ENCODE results near the gene KRTAP5-10.
"Not testable (repeated sequence)": the region's sequence is repeated elsewhere in the genome, so short reads cannot be mapped to it uniquely, and the experiment has no call there.

KRTAP5-10 gene

DNA sequence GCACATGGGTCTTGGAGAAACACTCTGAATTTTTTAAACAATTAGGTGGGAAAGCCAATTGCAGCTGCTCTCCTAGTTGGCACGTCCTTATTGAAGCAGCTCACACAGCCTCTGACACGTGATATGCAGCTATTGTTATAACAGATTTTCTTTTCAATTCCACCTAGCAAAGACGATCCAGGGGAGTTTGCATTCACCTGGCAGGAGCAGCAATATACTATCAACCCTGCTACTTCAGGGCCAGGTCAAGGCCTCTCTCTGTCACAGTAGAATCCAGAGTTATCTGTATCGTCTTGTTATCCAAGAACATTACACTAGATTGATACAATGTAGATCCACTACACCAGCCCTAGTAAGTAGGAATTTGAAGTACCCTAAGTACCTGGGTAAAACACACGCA lies 9.1 kb downstream of the KRTAP5-10 start:
- Mint-ChIP-seq H3K9me3 (no peaks in the 10 kb centered on the region), H3K27me3 (ENCODE audit: low read depth) (peaks cover 3% of the 10 kb centered on the region), H3K27ac (no peak overlapping the region), H3K36me3 (ENCODE audit: low read depth) (no peaks in the 10 kb centered on the region), H3K4me3 (no peak overlapping the region), H3K4me1 (ENCODE audit: low read depth) (no peaks in the 10 kb centered on the region)
- DNase-seq (ENCODE audit: low spot score), result no peak

GRCh38 chr11:71575723-71576424 lies 10.5 kb downstream of the KRTAP5-10 start:
- no peak for DNase-seq (ENCODE audit: low spot score)
- H3K27me3 Mint-ChIP-seq (ENCODE audit: low read depth), result peaks cover 5% of the 10 kb centered on the region
- H3K9me3 Mint-ChIP-seq, result no peaks in the 10 kb centered on the region

DNA sequence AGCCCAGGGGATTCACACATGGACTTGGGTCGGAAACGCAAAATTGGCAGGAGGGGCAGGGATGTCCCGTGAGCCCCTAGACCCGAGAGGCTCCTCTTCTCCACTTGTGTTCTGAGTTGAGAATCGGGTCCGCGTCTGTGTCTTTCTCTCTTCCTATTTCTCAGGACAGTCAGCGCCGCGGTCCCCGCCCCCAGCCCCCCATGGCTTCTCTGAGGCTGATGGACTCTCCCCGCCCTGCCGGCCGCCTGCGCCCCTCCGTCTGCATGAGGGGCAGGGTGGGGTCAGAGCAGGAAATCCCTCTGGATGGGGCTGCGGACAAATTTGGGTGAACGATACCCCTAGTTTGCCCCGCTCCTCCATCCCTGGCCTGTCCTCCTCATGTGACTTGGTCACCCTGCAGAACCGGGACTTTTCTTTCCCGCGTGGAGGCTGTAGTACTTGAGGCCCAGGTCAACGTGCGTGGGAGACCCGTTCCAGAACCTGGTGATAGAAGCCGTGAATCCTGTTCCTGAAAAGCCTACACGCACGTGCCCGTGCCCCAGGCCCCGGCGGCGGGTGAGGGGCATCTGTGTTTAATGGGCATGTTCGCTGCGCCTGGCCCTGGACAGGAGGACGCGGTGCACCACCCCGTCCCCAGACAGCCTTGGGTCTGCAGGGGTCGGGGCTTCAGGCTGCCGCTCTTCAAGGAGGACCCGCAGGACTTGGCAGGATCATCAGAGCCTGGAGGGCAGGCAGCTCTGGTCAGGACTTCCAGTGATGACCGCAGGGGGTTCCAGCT lies 11.5 kb downstream of the KRTAP5-10 start:
- not testable (repeated sequence) for H3K9me3 Mint-ChIP-seq; H3K4me1 Mint-ChIP-seq (ENCODE audit: low read depth); H3K27me3 Mint-ChIP-seq (ENCODE audit: low read depth); H3K36me3 Mint-ChIP-seq (ENCODE audit: low read depth); H3K27ac Mint-ChIP-seq; H3K4me3 Mint-ChIP-seq; DNase-seq (ENCODE audit: low spot score)

More at GRCh38 chr11:71575723-71576424, 10.5 kb downstream of the KRTAP5-10 start:
- no peak overlapping the region for H3K27ac Mint-ChIP-seq
- no peak overlapping the region for H3K4me3 Mint-ChIP-seq
- H3K36me3 Mint-ChIP-seq (ENCODE audit: low read depth), result no peaks in the 10 kb centered on the region
- peaks cover 1% of the 10 kb centered on the region for H3K4me1 Mint-ChIP-seq (ENCODE audit: low read depth)

- Mint-ChIP-seq H3K27ac (no peak overlapping the region), H3K4me3 (no peak overlapping the region), H3K36me3 (ENCODE audit: low read depth) (no peaks in the 10 kb centered on the region), H3K9me3 (no peaks in the 10 kb centered on the region), H3K4me1 (ENCODE audit: low read depth) (peaks cover 1% of the 10 kb centered on the region), H3K27me3 (ENCODE audit: low read depth) (peaks cover 7% of the 10 kb centered on the region)
- DNase-seq (ENCODE audit: low spot score), result no peak
Measured at GRCh38 chr11:71577469-71578004, 12.2 kb downstream of the KRTAP5-10 start.

DNA sequence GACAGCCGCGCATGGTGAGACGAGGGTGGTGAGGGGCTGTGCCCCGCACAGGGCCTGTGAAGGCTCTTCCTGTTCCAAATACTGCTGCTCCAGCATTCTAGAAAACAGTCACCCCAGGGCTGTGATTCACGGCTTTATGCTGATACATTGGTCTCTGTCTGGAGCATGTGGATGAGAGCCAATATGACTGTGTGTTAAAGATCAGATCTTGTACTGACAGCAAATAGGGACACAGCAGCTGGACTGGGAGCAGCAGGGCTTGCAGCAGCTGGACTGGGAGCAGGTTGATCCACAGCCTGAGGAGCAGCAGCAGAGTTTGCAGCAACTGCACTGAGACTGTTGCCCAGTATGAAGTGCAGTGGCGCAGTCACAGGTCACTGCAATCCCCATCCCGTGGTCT lies 14.2 kb downstream of the KRTAP5-10 start:
- not testable (repeated sequence) for H3K36me3 Mint-ChIP-seq (ENCODE audit: low read depth); H3K4me1 Mint-ChIP-seq (ENCODE audit: low read depth); H3K9me3 Mint-ChIP-seq; H3K4me3 Mint-ChIP-seq; H3K27me3 Mint-ChIP-seq (ENCODE audit: low read depth); H3K27ac Mint-ChIP-seq; DNase-seq (ENCODE audit: low spot score)

DNA sequence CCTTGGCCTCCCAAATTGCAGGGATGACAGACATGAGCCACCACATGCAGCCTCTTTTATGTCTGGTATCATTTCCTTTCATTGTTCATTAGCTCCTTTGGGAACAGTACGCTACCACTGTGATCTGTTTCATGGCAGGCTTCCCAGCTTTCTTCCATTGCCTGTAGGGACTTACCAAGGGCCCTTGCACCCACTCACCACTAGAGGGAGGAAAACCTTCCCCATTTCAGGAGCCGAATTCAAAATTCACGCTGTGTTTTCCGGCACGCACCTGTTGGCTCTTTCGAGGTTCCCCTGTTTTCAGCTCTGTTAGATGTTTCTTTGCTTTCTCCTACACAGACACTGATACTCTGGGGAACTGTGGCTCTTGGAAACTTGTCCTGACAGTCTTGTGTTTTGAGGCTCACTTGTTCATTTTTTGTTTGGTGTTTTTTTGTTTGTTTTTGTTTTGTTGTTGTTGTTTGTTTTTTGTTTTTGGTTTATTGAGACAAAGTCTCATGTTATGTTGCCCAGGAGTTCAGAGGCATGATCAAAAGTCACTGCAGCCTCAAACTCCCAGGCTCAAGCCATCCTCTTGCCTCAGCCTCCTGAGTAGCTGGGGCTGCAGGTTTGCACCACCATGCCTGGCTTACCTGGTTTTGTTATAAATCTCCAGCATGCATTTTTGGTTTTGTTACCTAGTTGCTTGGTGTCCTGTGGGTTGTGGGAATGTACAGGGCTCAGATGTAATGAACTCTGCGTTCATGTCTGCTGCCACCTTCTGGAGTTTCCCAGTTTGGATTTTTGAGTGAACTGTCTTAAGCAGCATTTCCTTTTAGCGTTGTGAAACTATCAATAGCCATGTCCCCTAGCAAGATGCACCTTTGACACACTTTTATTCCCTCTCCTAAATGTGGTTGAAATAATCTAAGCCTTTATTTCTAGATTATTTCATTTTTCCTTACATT lies 15.0 kb downstream of the KRTAP5-10 start:
- no peaks in the 10 kb centered on the region for H3K36me3 Mint-ChIP-seq (ENCODE audit: low read depth)
- H3K27ac Mint-ChIP-seq, result no peak overlapping the region
- H3K4me3 Mint-ChIP-seq, result no peak overlapping the region
- no peak for DNase-seq (ENCODE audit: low spot score)
- H3K4me1 Mint-ChIP-seq (ENCODE audit: low read depth), result peaks cover 1% of the 10 kb centered on the region
- H3K9me3 Mint-ChIP-seq, result no peaks in the 10 kb centered on the region
- H3K27me3 Mint-ChIP-seq (ENCODE audit: low read depth), result peaks cover 7% of the 10 kb centered on the region

- H3K9me3 Mint-ChIP-seq, result no peaks in the 10 kb centered on the region
Measured at GRCh38 chr11:71581826-71582225, 16.5 kb downstream of the KRTAP5-10 start.

GRCh38 chr11:71582309-71582895 lies 17.0 kb downstream of the KRTAP5-10 start, which contains the start of gene KRTAP5-11:
Gene KRTAP5-11, minus strand, starts transcription at chr11:71582875. Its CDS starts 38 bp downstream, at chr11:71582837.
- no peaks in the 10 kb centered on the region for H3K9me3 Mint-ChIP-seq
- no peak within 1 kb of the TSS for H3K27ac Mint-ChIP-seq
- peaks cover 1% of the 10 kb centered on the region for H3K4me1 Mint-ChIP-seq (ENCODE audit: low read depth)
- H3K4me3 Mint-ChIP-seq, result no peak within 1 kb of the TSS
- H3K36me3 Mint-ChIP-seq (ENCODE audit: low read depth), result no peaks in the 10 kb centered on the region
- no peak for DNase-seq (ENCODE audit: low spot score)
- peaks cover 4% of the 10 kb centered on the region for H3K27me3 Mint-ChIP-seq (ENCODE audit: low read depth)

More at GRCh38 chr11:71581826-71582225, 16.5 kb downstream of the KRTAP5-10 start:
- peaks cover 4% of the 10 kb centered on the region for H3K27me3 Mint-ChIP-seq (ENCODE audit: low read depth)
- no peak for DNase-seq (ENCODE audit: low spot score)
- no peak overlapping the region for H3K27ac Mint-ChIP-seq
- H3K36me3 Mint-ChIP-seq (ENCODE audit: low read depth), result no peaks in the 10 kb centered on the region
- no peak overlapping the region for H3K4me3 Mint-ChIP-seq
- peaks cover 1% of the 10 kb centered on the region for H3K4me1 Mint-ChIP-seq (ENCODE audit: low read depth)

DNA sequence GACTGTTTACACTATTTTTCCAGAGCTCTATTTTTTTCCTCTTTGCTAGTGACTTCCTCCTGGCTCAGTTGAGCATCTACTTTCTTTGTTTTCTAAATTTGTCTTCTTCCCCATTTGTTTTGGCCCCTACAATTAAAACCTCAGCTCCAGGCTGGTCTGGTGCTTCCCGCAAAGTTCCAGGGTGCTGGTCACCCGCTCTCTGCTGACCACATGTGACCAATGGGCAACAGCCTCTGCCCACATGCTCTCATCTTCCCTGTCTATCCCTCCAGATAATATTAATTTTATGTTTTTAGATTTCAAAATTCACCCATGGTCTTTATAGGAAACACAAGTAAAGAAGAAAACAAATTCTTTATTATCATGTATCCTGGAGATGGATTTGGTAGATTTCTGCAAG lies 17.6 kb downstream of the KRTAP5-10 start:
- not testable (repeated sequence) for H3K4me3 Mint-ChIP-seq, H3K9me3 Mint-ChIP-seq

DNA sequence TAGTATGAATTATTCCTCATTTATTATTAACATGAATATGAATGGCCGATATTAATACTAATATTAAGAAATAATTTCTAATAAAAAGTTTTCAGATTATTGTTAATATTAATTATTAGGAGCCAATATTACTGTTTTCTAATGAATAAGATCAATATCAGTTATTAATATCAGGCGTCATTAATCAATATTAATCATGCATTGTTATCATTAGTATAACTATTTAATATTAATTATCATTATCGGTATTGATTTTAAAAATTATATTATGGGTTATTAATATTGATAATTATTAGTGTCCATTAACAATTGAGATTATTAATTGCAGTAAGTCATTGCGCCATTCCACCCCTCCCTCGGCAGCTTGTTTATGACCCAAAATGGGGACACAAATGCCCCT lies 20.3 kb downstream of the KRTAP5-10 start:
- not testable (repeated sequence) for H3K27me3 Mint-ChIP-seq (ENCODE audit: low read depth)

More for the DNA sequence above, 17.6 kb downstream of the KRTAP5-10 start:
- not testable (repeated sequence) for DNase-seq (ENCODE audit: low spot score); H3K27ac Mint-ChIP-seq; H3K4me1 Mint-ChIP-seq (ENCODE audit: low read depth); H3K27me3 Mint-ChIP-seq (ENCODE audit: low read depth); H3K36me3 Mint-ChIP-seq (ENCODE audit: low read depth)

GRCh38 chr11:71588314-71588713 lies 23.0 kb downstream of the KRTAP5-10 start:
- H3K4me3 Mint-ChIP-seq; H3K27ac Mint-ChIP-seq; DNase-seq (ENCODE audit: low spot score); H3K9me3 Mint-ChIP-seq; H3K36me3 Mint-ChIP-seq (ENCODE audit: low read depth); H3K4me1 Mint-ChIP-seq (ENCODE audit: low read depth); H3K27me3 Mint-ChIP-seq (ENCODE audit: low read depth): not testable (repeated sequence)

More for the DNA sequence above, 20.3 kb downstream of the KRTAP5-10 start:
- not testable (repeated sequence) for DNase-seq (ENCODE audit: low spot score); H3K36me3 Mint-ChIP-seq (ENCODE audit: low read depth); H3K27ac Mint-ChIP-seq; H3K4me3 Mint-ChIP-seq; H3K9me3 Mint-ChIP-seq; H3K4me1 Mint-ChIP-seq (ENCODE audit: low read depth)

DNA sequence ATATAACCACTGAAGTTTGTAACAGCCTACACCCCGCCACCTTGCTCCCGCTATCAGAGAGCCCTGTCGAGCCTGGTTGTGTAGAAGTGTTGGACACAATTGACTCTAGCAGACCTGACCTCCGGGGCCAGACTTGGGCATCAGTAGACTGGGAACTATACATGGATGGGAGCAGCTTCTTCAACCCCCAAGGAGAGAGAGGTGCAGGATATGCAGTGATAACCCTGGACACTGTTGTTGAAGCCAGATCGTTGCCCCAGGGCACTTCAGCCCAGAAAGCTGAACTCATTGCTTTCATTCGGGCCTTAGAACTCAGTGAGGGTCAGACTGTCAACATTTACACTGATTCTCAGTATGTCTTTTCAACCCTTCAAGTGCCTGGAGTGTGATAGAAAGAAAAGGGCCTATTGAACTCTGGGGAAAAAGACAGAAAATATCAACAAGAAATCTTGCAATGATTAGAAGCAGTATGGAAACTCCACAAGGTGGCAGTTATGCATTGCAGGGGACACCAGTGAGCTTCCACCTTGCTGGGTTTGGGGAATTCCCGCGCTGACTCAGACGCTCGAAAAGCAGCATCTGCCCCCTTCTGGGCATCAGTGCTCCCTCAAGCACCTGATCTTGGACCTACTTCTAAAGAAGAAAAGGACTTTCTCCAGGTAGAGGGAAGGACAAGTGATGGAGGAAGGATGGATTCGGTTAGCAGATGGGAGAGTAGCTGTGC lies 23.6 kb downstream of the KRTAP5-10 start:
- DNase-seq (ENCODE audit: low spot score), result peak; percentile 57
- H3K27me3 Mint-ChIP-seq (ENCODE audit: low read depth); H3K4me3 Mint-ChIP-seq; H3K4me1 Mint-ChIP-seq (ENCODE audit: low read depth); H3K36me3 Mint-ChIP-seq (ENCODE audit: low read depth); H3K9me3 Mint-ChIP-seq; H3K27ac Mint-ChIP-seq: not testable (repeated sequence)

DNA sequence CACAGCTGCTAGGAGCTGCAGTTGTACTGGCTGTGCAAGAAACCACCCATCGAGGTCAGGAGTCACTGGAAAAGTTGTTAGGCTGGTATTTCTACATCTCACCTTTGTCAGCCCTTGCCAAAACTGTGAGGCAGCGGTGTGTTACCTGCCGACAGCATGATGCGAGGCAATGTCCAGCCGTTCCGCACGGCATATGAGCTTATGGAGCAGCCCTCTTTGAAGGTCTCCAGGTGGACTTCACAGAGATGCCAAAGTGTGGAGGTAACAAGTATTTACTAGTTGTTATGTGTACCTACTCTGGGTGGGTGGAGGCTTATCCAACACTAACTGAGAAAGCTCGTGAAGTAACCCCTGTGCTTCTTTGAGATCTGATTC lies 24.2 kb downstream of the KRTAP5-10 start:
- H3K9me3 Mint-ChIP-seq; H3K36me3 Mint-ChIP-seq (ENCODE audit: low read depth); H3K4me1 Mint-ChIP-seq (ENCODE audit: low read depth); H3K27me3 Mint-ChIP-seq (ENCODE audit: low read depth); H3K4me3 Mint-ChIP-seq; DNase-seq (ENCODE audit: low spot score); H3K27ac Mint-ChIP-seq: not testable (repeated sequence)

Data from T-helper 2 cell treated with Interferon-gamma antibody and Interleukin-4, amounts not matched to agents 5 μg/mL and 100 μg/mL, for 36 hours (primary cell).